ENCODE data around the gene CNDP1.
"Not testable (repeated sequence)": the region's sequence is repeated elsewhere in the genome, so short reads cannot be mapped to it uniquely, and the experiment has no call there.

Gene CNDP1

GRCh38 chr18:74549591-74550104 lies 15.3 kb downstream of the CNDP1 start:
- no peak for DNase-seq

DNA sequence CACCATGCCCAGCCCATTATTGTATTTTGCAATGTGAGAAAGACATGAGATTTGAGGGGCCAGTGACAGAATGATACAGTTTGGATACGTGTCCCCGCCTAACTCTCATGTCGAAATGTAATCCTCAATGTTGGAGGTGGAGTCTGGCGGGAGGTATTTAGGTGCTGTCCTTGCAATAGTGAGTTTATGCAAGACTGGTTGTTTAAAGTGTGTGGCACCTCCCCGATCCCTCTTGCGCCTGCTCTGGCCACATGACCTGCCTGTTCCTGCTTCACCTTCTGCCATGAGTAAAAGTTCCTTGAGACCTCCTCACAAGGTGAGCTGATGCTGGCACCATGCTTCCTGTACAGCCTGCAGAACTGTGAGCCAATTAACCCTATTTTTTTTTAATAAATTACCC lies 16.6 kb downstream of the CNDP1 start:
- DNase-seq = no peak

DNA sequence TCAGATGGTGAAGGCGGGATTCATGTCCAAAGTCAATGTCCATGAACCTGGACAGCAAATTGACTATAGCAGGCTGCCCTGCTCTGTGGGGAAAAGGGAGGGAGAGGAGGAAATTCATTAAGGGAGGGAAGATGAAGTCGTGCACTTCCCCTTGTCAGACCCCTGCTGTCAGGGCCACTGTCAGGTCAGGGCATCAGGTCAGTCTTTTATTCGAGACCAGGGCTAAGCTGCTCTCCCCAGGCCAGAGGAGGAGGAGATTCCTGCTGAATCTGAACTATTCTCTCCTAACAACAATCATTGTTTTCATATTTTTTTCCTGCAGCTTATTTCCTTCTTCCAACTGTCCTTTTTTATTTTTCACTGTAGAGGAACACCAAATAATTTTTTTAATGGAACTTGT lies 17.2 kb downstream of the CNDP1 start:
- DNase-seq = no peak

DNA sequence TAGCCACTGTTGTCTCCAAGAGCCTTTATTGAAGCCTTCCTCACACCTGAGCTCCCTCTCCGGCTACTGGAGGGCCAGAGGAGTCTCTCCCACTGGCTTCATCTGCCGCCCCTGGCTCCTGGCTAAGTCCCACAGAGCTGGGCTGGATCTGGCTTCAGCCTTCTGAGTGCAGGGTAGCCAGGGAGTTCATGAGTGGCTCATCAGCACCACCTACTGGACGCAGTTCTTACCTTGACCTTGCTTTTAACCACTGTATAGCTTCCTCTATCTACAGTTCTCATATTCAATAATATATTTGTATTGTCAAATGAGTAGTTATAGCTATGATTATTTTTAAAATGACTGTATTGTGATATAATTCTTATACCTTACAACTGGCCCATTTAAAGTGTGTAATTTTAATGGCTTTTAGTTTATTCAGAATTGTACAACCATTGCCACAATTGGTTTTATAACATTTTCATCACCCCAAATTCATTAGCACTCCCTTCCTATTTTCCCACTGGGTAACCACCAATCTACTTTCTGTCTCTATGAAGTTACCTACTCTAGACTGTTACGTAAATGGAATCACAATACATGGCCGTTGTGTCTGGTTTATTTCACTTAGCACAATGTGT lies 17.7 kb downstream of the CNDP1 start:
- DNase-seq = peak; percentile 41 to 74 (median 65)

DNA sequence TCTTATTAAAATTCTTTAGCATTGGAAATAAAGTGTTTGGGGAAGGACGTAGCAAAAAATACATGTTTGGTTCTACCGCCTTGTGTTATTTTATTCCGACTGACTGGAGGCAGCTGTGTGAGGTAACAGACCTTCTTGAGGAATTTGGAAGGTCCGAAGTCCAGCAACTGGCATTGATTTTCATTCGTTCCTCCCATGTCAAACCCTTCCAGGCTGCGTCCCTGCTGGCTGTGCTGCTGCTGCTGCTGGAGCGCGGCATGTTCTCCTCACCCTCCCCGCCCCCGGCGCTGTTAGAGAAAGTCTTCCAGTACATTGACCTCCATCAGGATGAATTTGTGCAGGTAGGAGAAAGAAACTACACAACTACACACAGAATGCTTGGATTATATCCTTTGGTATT lies 21.8 kb downstream of the CNDP1 start:
- DNase-seq = no peak

DNA sequence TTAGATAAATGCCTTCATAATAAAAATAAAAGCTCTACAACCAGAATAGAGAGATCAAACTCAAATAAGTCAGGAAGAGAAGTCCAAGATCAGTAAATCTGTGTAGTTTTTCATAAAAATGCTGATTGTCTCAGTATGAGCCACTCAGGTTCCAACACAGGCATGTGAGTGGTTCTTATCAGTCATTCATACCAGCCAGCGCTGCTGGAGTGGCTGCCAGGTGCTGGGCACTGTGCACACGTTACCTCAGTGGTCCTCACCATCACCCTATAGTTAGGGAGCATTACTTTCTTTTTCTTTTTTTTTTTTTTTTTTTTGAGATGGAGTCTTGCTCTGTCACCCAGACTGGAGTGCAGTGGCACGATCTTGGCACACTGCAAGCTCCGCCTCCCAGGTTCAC lies 23.8 kb downstream of the CNDP1 start:
- DNase-seq = no peak

DNA sequence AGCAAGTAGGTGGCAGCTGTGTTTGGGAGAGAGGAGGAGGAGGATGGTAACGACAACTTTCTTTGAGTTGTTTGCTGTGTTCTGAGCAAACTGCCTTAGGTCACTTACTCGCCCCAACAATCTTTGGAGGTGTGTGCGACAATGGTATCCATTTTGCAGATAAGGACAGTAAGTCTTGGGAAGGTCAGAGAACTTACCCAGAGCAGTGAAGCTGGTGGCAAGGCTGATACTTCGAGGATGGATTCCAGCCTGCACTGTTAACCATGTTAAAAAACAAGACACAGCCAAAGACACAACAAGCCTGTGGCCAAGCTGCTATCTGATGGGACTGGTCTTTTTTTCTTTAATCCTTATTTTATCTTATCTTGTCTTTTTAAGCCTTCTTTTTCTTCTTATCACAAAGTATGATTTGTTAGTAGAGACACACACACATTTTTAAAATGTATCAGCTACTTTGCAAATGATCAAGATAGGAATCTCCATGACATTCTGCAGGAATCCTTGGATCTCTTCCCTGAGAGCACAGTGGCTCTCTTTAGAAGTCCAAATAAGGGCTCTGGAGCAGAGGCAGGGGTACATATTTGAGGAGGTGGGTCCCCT lies 27.9 kb downstream of the CNDP1 start:
- no peak for DNase-seq

DNA sequence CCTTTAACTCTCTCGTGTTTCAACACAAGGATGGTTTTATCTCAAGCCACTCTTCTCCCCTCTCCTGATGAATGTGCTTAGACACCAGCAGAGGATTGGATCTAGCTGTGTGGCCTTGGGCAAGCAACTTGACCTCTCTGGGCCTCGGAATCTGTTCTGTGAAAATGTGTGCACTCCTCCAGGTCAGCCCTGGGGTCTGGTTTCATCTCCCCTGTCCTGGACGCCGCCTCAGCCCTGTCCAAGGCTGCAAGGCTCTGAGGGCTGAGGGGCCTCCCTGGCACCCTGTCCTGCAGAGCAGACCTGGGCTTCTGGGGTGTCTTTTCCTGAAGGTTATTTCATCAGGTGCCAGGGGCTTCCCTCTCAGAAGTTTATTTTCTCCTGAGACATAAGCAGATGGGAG lies 28.5 kb downstream of the CNDP1 start:
- no peak for DNase-seq

DNA sequence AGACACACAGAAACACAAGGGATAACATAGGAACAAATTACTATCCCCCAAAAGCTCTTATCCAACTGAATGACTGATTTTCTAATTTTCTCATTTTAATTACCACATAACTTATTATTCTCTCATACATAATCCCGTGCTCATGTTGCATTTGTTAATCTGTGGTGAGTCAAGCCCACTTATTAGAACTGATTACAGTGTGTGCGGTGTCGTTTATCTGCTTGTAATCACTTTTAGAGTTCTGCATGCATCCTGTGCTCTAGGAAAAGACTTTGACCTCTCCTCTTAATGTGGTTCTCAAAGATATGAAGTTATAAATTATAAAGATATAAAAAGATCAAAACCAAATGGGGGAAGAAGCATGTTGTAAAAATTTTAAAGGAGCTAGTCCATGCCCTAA lies 29.7 kb downstream of the CNDP1 start:
- DNase-seq = no peak

- DNase-seq = not testable (repeated sequence)
These were observed 30.9 kb downstream of the CNDP1 start for GRCh38 chr18:74565164-74565563.

- not testable (repeated sequence) for DNase-seq
These were observed 31.7 kb downstream of the CNDP1 start for GRCh38 chr18:74565993-74566392.

DNA sequence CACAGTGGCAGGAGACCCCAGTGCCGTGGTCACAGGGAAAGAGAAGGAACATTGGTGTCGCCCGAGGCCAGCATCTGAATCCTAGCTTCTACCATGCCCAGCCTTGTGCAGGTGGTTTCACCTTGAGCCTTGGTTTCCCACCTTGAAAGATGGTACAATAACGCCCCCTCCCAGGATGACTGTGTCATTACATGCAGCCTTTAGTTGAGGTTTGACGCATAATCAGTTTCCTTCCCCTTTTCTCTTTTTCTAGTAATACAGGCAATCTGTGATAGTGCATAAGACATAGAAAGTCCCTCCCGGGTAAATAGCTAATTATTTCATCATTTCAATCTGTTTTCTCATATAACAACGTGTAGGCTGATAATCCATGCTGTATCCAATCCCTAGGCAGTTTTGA lies 33.5 kb downstream of the CNDP1 start:
- DNase-seq = no peak

DNA sequence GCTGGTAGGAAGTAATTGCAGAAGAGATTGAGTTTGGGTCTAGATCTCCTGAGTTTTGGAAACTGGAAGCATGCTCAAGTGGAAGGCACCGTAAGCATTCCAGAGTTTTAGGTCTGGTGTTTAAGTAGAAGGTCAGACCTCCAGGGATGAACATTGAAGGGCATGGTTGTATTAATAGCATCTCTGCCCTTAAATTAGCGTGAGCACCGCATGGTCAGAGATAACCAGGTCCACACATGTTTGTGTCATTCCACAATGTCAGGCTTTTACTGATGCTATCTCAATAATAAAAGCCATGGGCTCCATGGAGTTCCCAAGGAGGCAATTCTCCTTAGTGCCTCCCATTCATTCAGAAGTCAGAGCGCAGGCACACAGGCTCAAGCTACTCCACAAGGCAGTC lies 35.1 kb downstream of the CNDP1 start:
- no peak for DNase-seq

DNA sequence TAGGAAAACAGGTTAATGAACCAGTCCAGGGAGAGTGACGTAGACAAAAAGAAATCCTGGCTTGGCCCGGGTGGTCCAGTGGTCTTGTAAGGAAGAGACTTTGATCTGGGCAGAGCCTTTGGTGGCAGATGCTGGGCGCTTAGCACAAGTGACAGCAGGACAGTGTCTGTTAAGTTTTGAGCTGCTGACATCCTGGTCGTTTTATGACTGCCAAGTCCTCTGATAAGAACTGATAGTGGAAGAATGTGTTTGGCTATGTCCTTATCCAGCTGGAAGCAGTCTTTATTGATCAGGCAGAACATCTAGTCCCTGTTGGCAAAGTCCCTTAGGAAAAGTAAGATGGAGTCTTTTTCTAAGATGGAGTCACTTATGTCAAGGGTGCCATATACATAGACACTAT lies 36.0 kb downstream of the CNDP1 start:
- DNase-seq = no peak

DNA sequence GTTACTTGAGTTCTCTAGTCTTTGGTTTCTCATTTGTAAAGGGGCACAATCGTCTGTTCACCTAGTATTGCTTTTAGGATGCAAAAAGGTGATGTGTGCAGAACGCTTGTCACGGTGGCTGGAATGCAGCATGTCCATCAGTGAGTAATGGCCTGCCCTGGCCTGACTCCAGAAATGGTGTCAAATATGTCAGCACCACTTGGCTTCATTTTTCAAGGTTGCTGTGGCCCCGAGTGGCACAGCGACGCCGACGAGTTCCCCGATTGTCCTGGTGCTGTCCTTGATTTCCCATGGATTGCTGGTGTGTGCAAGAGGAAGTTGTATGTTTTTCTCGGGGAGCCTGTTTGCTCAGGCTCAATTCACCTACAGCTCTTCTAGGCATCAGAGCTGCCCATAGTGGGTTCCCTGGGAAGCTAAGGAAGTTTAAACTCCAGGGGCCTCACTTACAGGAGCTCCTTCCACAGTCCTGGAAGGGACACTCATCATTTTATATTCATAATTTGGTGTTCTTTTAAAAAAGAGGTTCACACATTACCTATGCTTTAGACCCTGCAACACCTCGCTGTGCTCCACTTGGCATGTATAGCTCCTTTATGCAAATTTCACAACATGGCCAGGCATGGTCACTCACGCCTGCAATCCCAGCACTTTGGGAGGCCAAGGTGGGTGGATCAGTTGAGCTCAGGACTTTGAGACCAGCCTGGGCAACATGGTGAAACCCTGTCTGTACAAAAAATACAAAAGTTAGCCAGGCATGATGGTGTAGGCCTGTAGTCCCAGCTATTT lies 37.8 kb downstream of the CNDP1 start:
- DNase-seq = no peak

DNA sequence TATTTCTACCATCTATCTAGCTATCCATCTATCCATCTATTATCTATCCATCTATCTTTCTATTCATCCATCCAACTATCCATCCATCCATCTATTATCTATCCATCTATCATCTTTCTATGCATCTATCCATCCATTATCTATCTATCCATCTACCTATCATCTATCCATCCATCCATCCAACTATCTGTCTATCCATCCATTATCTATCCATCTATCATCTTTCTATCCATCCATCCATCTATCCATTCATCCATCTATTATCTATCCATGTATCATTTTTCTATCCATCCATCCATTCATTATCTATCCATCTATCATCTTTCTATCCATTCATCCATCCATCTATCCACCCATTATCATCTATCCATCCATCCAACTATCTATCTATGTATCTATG lies 38.8 kb downstream of the CNDP1 start:
- DNase-seq = no peak

DNA sequence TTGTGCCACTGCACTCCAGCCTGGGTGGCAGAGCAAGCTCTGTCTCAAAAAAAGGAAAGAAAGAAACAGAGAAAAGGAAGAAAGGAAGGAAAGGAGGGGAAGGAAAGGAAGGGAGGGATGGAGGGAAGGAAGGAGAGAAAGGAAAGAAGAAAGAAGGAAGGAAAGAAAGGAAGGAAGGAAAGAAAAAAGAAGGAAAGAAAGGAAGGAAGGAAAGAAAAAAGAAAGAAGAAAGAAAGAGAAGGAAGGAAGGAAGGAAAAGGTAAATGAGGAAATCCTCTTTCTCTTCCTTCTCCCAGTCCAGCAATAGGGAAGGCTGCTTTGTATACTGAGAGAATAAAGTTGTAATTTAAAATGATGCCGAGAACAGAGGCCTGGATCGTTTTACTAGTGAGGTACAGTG lies 40.6 kb downstream of the CNDP1 start:
- DNase-seq = no peak

DNA sequence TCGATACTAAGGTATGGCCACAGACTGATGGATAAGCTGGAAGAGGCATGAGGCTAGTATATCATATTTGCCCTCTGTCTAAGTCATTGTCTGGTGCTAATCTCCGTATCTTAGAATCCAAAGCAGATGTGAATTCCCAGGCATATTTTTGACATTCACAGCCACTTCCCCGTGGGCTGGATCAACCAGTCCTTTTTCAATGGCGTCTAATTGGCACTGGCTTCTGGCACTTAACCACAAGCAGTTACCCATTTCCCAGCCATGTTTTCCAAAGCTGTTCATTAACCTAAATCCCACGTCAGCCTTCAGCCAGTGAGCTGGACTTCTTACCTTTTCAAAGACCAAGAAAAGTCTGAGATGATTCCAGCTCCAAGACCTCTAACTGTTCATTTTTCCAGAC lies 42.7 kb downstream of the CNDP1 start:
- no peak for DNase-seq

GRCh38 chr18:74579496-74580065 lies 45.3 kb downstream of the CNDP1 start:
- no peak for DNase-seq

DNA sequence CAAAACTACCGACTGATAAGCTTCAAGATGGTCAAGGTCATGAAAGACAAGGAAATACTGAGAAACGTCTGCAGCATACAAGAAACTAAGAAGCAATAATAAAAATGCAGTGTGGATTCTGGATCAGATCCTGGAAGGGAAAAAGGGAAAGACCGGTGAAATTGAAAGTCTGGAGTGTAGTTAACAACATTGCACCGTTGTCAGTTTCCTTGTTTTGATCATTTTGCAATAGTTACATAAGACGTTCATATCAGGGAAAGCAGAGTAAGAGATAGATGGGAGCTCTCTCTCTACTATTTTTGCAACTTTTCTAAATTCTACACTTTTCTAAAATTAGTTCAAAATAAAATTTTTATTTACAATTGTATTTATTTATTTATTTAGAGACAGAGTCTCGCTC lies 48.3 kb downstream of the CNDP1 start:
- no peak for DNase-seq

DNA sequence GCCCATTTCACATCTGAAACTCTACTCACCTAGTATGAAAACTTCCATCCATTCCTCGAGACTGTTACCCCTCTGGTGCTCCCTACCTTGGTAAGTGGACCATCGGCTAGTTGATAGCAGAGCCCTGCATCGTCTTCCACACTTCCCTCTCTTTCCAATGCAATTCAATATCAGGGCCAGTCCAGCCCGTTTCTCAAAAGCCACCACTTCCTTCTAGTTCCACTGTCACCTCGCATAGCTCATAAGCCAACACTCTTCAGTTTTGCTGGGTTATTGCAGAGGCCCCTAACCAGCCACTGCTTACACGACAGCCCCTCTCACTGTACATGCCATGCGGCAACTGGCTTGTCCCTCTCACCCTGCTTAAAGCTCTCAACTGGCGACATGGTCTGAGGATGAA lies 53.1 kb downstream of the CNDP1 start:
- no peak for DNase-seq

DNA sequence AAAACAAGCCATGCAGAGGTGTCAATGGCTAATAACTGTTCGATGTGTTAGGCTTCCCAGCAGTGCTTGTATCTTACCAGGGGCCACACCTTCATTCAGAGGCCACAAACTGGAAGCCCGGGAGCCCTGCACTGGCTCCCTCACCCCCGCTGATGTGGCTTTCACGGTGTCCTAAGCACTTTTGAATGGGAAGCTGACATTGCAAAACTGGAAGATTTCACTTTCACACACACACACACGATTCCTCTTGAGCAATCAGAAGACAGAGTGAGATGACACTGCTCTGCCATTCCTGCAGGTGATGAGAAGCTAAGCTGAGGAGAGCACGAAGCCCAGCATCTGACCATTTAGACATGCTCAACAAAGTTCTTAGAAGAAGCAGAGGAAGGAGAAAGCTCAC lies 54.7 kb downstream of the CNDP1 start:
- no peak for DNase-seq

- no peak for DNase-seq
These were observed 55.5 kb downstream of the CNDP1 start for GRCh38 chr18:74589811-74590210.

- DNase-seq = no peak
These were observed 56.4 kb downstream of the CNDP1 start for GRCh38 chr18:74590671-74591070.

Data from T-helper 1 cell (primary cell).